Activated naive CD4-positive, alpha-beta T cell treated with anti-CD3 and anti-CD28 coated beads, Interleukin-2, amount 50 U/mL, for 24 hours (primary cell): ENCODE data around the gene CAND1.

ENCODE experiments used
- H3K27ac Mint-ChIP-seq: one replicate; pipeline ENCODE4 v1.8.0; 2021; ENCODE audit warnings: mild to moderate bottlenecking, mixed read lengths
- H3K27me3 Mint-ChIP-seq: one replicate; pipeline ENCODE4 v1.8.0; 2021; ENCODE audit warnings: mixed read lengths
- H3K36me3 Mint-ChIP-seq: one replicate; pipeline ENCODE4 v1.8.0; 2021; ENCODE audit warnings: mixed read lengths
- H3K4me1 Mint-ChIP-seq: one replicate; pipeline ENCODE4 v1.8.0; 2021; ENCODE audit warnings: mixed read lengths
- H3K4me3 Mint-ChIP-seq: one replicate; pipeline ENCODE4 v1.8.0; 2021; ENCODE audit warnings: mild to moderate bottlenecking, mixed read lengths
- H3K9me3 Mint-ChIP-seq: one replicate; pipeline ENCODE4 v1.8.0; 2021; ENCODE audit warnings: mixed read lengths

CAND1 gene

GRCh38 chr12:67348683-67349082, 79.5 kb downstream of the CAND1 start:
- Mint-ChIP-seq H3K36me3 (peaks cover 3% of the 10 kb centered on the region), H3K27me3 (no peaks in the 10 kb centered on the region), H3K27ac (no peak overlapping the region), H3K4me1 (peaks cover 11% of the 10 kb centered on the region), H3K9me3 (no peaks in the 10 kb centered on the region), H3K4me3 (no peak overlapping the region)

GRCh38 chr12:67352682-67353081, 83.5 kb downstream of the CAND1 start:
- Mint-ChIP-seq H3K27ac (no peak overlapping the region), H3K9me3 (no peaks in the 10 kb centered on the region), H3K4me1 (peaks cover 31% of the 10 kb centered on the region), H3K27me3 (no peaks in the 10 kb centered on the region), H3K36me3 (no peaks in the 10 kb centered on the region), H3K4me3 (no peak overlapping the region)

- Mint-ChIP-seq H3K27ac (no peak overlapping the region), H3K27me3 (no peaks in the 10 kb centered on the region), H3K4me3 (no peak overlapping the region), H3K4me1 (peaks cover 31% of the 10 kb centered on the region), H3K36me3 (no peaks in the 10 kb centered on the region), H3K9me3 (no peaks in the 10 kb centered on the region)
Observed at GRCh38 chr12:67354322-67354721, 85.2 kb downstream of the CAND1 start.

GRCh38 chr12:67354966-67355365, 85.8 kb downstream of the CAND1 start:
- Mint-ChIP-seq H3K27me3 (no peaks in the 10 kb centered on the region), H3K4me3 (no peak overlapping the region), H3K4me1 (peaks cover 31% of the 10 kb centered on the region), H3K36me3 (no peaks in the 10 kb centered on the region), H3K9me3 (no peaks in the 10 kb centered on the region), H3K27ac (no peak overlapping the region)

- Mint-ChIP-seq H3K27me3 (no peaks in the 10 kb centered on the region), H3K27ac (peak overlapping the region; percentile 44), H3K9me3 (no peaks in the 10 kb centered on the region), H3K36me3 (no peaks in the 10 kb centered on the region), H3K4me1 (peaks cover 31% of the 10 kb centered on the region), H3K4me3 (peak overlapping the region; percentile 39)
Observed at GRCh38 chr12:67355428-67356379, 86.5 kb downstream of the CAND1 start.

- H3K9me3 Mint-ChIP-seq = no peaks in the 10 kb centered on the region
- no peaks in the 10 kb centered on the region for H3K27me3 Mint-ChIP-seq
- H3K27ac Mint-ChIP-seq = no peak overlapping the region
- no peak overlapping the region for H3K4me3 Mint-ChIP-seq
- no peaks in the 10 kb centered on the region for H3K36me3 Mint-ChIP-seq
- H3K4me1 Mint-ChIP-seq = peaks cover 31% of the 10 kb centered on the region
Observed at GRCh38 chr12:67356380-67356774, 87.2 kb downstream of the CAND1 start.

GRCh38 chr12:67357376-67358125, 88.4 kb downstream of the CAND1 start:
- Mint-ChIP-seq H3K4me3 (no peak overlapping the region), H3K9me3 (no peaks in the 10 kb centered on the region), H3K4me1 (peaks cover 30% of the 10 kb centered on the region), H3K36me3 (no peaks in the 10 kb centered on the region), H3K27me3 (no peaks in the 10 kb centered on the region), H3K27ac (no peak overlapping the region)

GRCh38 chr12:67358781-67359338, 89.7 kb downstream of the CAND1 start:
- Mint-ChIP-seq H3K27ac (no peak overlapping the region), H3K4me1 (peaks cover 20% of the 10 kb centered on the region), H3K9me3 (no peaks in the 10 kb centered on the region), H3K4me3 (no peak overlapping the region), H3K36me3 (no peaks in the 10 kb centered on the region), H3K27me3 (no peaks in the 10 kb centered on the region)

GRCh38 chr12:67362526-67362925, 93.4 kb downstream of the CAND1 start:
- H3K4me3 Mint-ChIP-seq = no peak overlapping the region
- no peak overlapping the region for H3K27ac Mint-ChIP-seq
- no peaks in the 10 kb centered on the region for H3K4me1 Mint-ChIP-seq
- H3K9me3 Mint-ChIP-seq = no peaks in the 10 kb centered on the region
- H3K27me3 Mint-ChIP-seq = no peaks in the 10 kb centered on the region
- no peaks in the 10 kb centered on the region for H3K36me3 Mint-ChIP-seq

- no peaks in the 10 kb centered on the region for H3K9me3 Mint-ChIP-seq
Observed at GRCh38 chr12:67364228-67364627, 95.1 kb downstream of the CAND1 start.

GRCh38 chr12:67365131-67365530, 96.0 kb downstream of the CAND1 start:
- Mint-ChIP-seq H3K27ac (no peak overlapping the region), H3K4me3 (no peak overlapping the region), H3K27me3 (no peaks in the 10 kb centered on the region), H3K36me3 (no peaks in the 10 kb centered on the region), H3K4me1 (no peaks in the 10 kb centered on the region), H3K9me3 (no peaks in the 10 kb centered on the region)

More at GRCh38 chr12:67364228-67364627, 95.1 kb downstream of the CAND1 start:
- Mint-ChIP-seq H3K27me3 (no peaks in the 10 kb centered on the region), H3K4me1 (no peaks in the 10 kb centered on the region), H3K36me3 (no peaks in the 10 kb centered on the region), H3K4me3 (no peak overlapping the region), H3K27ac (no peak overlapping the region)

- Mint-ChIP-seq H3K9me3 (peaks cover 6% of the 10 kb centered on the region), H3K27me3 (no peaks in the 10 kb centered on the region), H3K27ac (no peak overlapping the region), H3K4me1 (no peaks in the 10 kb centered on the region), H3K36me3 (peaks cover 2% of the 10 kb centered on the region), H3K4me3 (no peak overlapping the region)
Observed at GRCh38 chr12:67367843-67368242, 98.7 kb downstream of the CAND1 start.
